OCI-LY1 (cell line): ENCODE data around the gene TOPAZ1.

ENCODE experiments used
- EZH2 ChIP-seq: fragments of 200-600 bp; sonication (generic), shearing (Covaris generic); IDR thresholded peaks from 2 replicates; pipeline ENCODE4 v1.8.0; 2017; ENCODE audit warnings: borderline replicate concordance, mixed run types, mild to moderate bottlenecking, antibody characterized with exemption, low read length, moderate library complexity, mixed read lengths
- TF ChIP-seq, protein P1 (sequence below): fragments of 200-600 bp; sonication (generic), shearing (Covaris generic); IDR thresholded peaks from 2 replicates; pipeline ENCODE4 v1.5.1; 2017; ENCODE audit warnings: mild to moderate bottlenecking, antibody characterized with exemption, low read length, moderate library complexity, mixed read lengths

- TF ChIP-seq, protein P1, sequence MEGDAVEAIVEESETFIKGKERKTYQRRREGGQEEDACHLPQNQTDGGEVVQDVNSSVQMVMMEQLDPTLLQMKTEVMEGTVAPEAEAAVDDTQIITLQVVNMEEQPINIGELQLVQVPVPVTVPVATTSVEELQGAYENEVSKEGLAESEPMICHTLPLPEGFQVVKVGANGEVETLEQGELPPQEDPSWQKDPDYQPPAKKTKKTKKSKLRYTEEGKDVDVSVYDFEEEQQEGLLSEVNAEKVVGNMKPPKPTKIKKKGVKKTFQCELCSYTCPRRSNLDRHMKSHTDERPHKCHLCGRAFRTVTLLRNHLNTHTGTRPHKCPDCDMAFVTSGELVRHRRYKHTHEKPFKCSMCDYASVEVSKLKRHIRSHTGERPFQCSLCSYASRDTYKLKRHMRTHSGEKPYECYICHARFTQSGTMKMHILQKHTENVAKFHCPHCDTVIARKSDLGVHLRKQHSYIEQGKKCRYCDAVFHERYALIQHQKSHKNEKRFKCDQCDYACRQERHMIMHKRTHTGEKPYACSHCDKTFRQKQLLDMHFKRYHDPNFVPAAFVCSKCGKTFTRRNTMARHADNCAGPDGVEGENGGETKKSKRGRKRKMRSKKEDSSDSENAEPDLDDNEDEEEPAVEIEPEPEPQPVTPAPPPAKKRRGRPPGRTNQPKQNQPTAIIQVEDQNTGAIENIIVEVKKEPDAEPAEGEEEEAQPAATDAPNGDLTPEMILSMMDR, result no peak
- TF ChIP-seq EZH2, result no peak
Observed at GRCh38 chr3:44241706-44242105, at the start of gene TOPAZ1.
